CD14-positive monocyte (primary cell): ENCODE measurements around the gene NDUFAF8. TPM values are rescaled to one million over a fixed set of nuclear protein-coding genes. Genes with fewer than 3 reads are reported as not detected.

Experiments
- DNase-seq, 3 donors: peaks; one replicate each; pipeline ENCODE4 v3.0.0-alpha.2; 2011 to 2022
- H2AFZ ChIP-seq: 2 replicates; pipeline ENCODE4 v1.6.0; 2012; ENCODE audit warnings: mild to moderate bottlenecking, low read depth, low read length, inconsistent platforms; ENCODE audit not compliant: insufficient read depth, poor library complexity, severe bottlenecking
- H3K27ac ChIP-seq, 2 donors: 1 replicate in 1 of 2; 2 replicates in 1 of 2; pipeline ENCODE4 v1.5.1; 2012 to 2013; ENCODE audit warnings: low read length in 2 of 2, control low read depth in 1 of 2, inconsistent platforms in 1 of 2, low read depth in 1 of 2, mild to moderate bottlenecking in 1 of 2
- H3K27me3 ChIP-seq, 2 donors: one replicate each; pipeline versions ENCODE4 v1.6.0 to v1.6.1; 2011 to 2013; ENCODE audit warnings: low read length in 2 of 2; ENCODE audit not compliant: control insufficient read depth in 2 of 2, insufficient read depth in 2 of 2
- H3K36me3 ChIP-seq, 2 donors: replicated peaks in 1 of 2; 1 replicate in 1 of 2; 2 replicates in 1 of 2; pipeline versions ENCODE4 v1.5.1 to v1.6.1; 2012 to 2013; ENCODE audit warnings: low read length in 2 of 2, control low read depth in 1 of 2, inconsistent platforms in 1 of 2, mild to moderate bottlenecking in 1 of 2; ENCODE audit not compliant: insufficient read depth in 2 of 2, control insufficient read depth in 1 of 2
- H3K4me1 ChIP-seq, 2 donors: 1 replicate in 1 of 2; 2 replicates in 1 of 2; pipeline versions ENCODE4 v1.5.1 to v1.6.1; 2012 to 2013; ENCODE audit warnings: low read length in 2 of 2, control low read depth in 1 of 2, inconsistent platforms in 1 of 2, mild to moderate bottlenecking in 1 of 2, moderate library complexity in 1 of 2; ENCODE audit not compliant: insufficient read depth in 2 of 2, control insufficient read depth in 1 of 2
- H3K4me2 ChIP-seq: replicated peaks from 2 replicates; pipeline ENCODE3; 2012; ENCODE audit warnings: low read length, moderate library complexity, mild to moderate bottlenecking; ENCODE audit not compliant: poor library complexity, severe bottlenecking; ENCODE audit errors: extremely low read depth
- H3K4me3 ChIP-seq, 3 experiments: fragments of 200-600 bp in 1 of 3; sonication (generic) in 1 of 3; replicated peaks in 1 of 3; 1 replicate in 2 of 3; 2 replicates in 1 of 3; pipeline ENCODE4 v1.5.1; 2011 to 2013; ENCODE audit warnings: low read length in 3 of 3, mild to moderate bottlenecking in 3 of 3, control low read depth in 2 of 3, low read depth in 2 of 3, inconsistent platforms in 1 of 3, moderate library complexity in 1 of 3
- H3K79me2 ChIP-seq: 2 replicates; pipeline ENCODE4 v1.6.0; 2012; ENCODE audit warnings: mild to moderate bottlenecking, control low read depth, inconsistent platforms, low read length, moderate library complexity; ENCODE audit not compliant: insufficient read depth
- H3K9ac ChIP-seq: 2 replicates; pipeline ENCODE4 v1.6.0; 2017; ENCODE audit warnings: low read length, mild to moderate bottlenecking; ENCODE audit not compliant: insufficient read depth, poor library complexity, severe bottlenecking
- H3K9me3 ChIP-seq, 2 donors: replicated peaks in 1 of 2; 1 replicate in 1 of 2; 2 replicates in 1 of 2; pipeline versions ENCODE4 v1.5.1 to v1.6.1; 2012 to 2013; ENCODE audit warnings: low read length in 2 of 2, control low read depth in 1 of 2; ENCODE audit not compliant: control insufficient read depth in 1 of 2, insufficient read depth in 1 of 2
- H4K20me1 ChIP-seq: 2 replicates; pipeline ENCODE4 v1.6.0; 2012; ENCODE audit warnings: mild to moderate bottlenecking, low read length, control low read depth, moderate library complexity; ENCODE audit not compliant: insufficient read depth
- H3K27ac Mint-ChIP-seq, 7 donors: one replicate each; pipeline ENCODE4 v1.8.0; 2020; ENCODE audit warnings: mild to moderate bottlenecking in 7 of 7, mixed read lengths in 7 of 7, moderate library complexity in 6 of 7, inconsistent platforms in 2 of 7
- H3K27me3 Mint-ChIP-seq, 3 donors: one replicate each; pipeline ENCODE4 v1.8.0; 2021 to 2022; ENCODE audit warnings: low read depth in 3 of 3, mild to moderate bottlenecking in 3 of 3, mixed read lengths in 3 of 3, moderate library complexity in 3 of 3, inconsistent platforms in 1 of 3
- H3K36me3 Mint-ChIP-seq, 2 donors: one replicate each; pipeline ENCODE4 v1.8.0; 2020; ENCODE audit warnings: mixed read lengths in 2 of 2, inconsistent platforms in 1 of 2, mild to moderate bottlenecking in 1 of 2
- H3K4me1 Mint-ChIP-seq: one replicate; pipeline ENCODE4 v1.8.0; 2020; ENCODE audit warnings: mild to moderate bottlenecking, mixed read lengths
- H3K4me3 Mint-ChIP-seq, 2 donors: one replicate each; pipeline ENCODE4 v1.8.0; 2020; ENCODE audit warnings: mild to moderate bottlenecking in 2 of 2, mixed read lengths in 2 of 2, moderate library complexity in 1 of 2
- H3K9me3 Mint-ChIP-seq, 7 donors: one replicate each; pipeline ENCODE4 v1.8.0; 2020 to 2022; ENCODE audit warnings: mixed read lengths in 7 of 7, mild to moderate bottlenecking in 6 of 7, moderate library complexity in 6 of 7, inconsistent platforms in 2 of 7
- CTCF ChIP-seq: fragments of 200-600 bp; IDR thresholded peaks from one replicate; pipeline ENCODE4 v1.8.0; 2022; ENCODE audit warnings: antibody characterized with exemption, mild to moderate bottlenecking
- WGBS: methylation state at CpG from one replicate; pipeline ENCODE4 v1.1.5; 2013; ENCODE audit warnings: missing lambda C conversion rate; ENCODE audit not compliant: insufficient coverage; 5-methylcytosine and 5-hydroxymethylcytosine counted together
- intact Hi-C, 2 donors: fragments of 100-400 bp; cut with micrococcal nuclease; formaldehyde crosslinking; loops; one replicate each; pipeline versions ENCODE4 v1.15.0 to v1.15.1; 2023
- polyA plus RNA-seq, 3 donors: library from polyadenylated mRNA; depleted of rRNA in 1 of 3; unstranded in 2 of 3; stranded (reverse) in 1 of 3; fragments of 300-500 nt in 2 of 3; fragments of >200 nt in 1 of 3; fragmentation: Illumina TruSeq in 2 of 3; gene quantifications; 1 replicate in 2 of 3; 2 replicates in 1 of 3; pipeline ENCODE4 v1.2.3, GENCODE V29; 2012 to 2021

NDUFAF8 gene
- polyA plus RNA-seq, 3 donors: 27.0 to 61.3 (median 41.0) TPM

GRCh38 chr17:81189670-81190530 is 49.2 kb upstream of the NDUFAF8 start:
- Histone ChIP-seq H3K79me2 (no peaks in the 10 kb centered on the region), H3K4me2 (no peak overlapping the region), H3K9ac (no peak overlapping the region), H3K9me3 (no peaks in the 10 kb centered on the region), H3K4me1 (no peaks in the 10 kb centered on the region), H4K20me1 (no peaks in the 10 kb centered on the region), H2AFZ (no peak overlapping the region), H3K27ac (no peak overlapping the region), H3K4me3 (no peak overlapping the region), H3K36me3 (peaks cover 0 to 3% of the 10 kb centered on the region in 2 donors), H3K27me3 (peaks cover 0 to 4% of the 10 kb centered on the region in 2 donors)
- peaks cover 2 to 21% of the 10 kb centered on the region in 2 donors for H3K36me3 Mint-ChIP-seq
- DNase-seq: peak; percentile 18 to 30 (median 25)
- H3K27me3 Mint-ChIP-seq: peaks cover 3 to 9% (median 4%) of the 10 kb centered on the region in 3 donors
- no peak overlapping the region for H3K4me3 Mint-ChIP-seq
- WGBS: 93% methylated on average over 23 of the region's 27 CpGs
- TF ChIP-seq CTCF: peak; percentile 16
- H3K27ac Mint-ChIP-seq: no peak overlapping the region
- H3K9me3 Mint-ChIP-seq: no peaks in the 10 kb centered on the region
- peaks cover 2% of the 10 kb centered on the region for H3K4me1 Mint-ChIP-seq
- intact Hi-C loops: loop anchor here in 1 of 2 donors (5.0 kb wide), 1 partner anchor 48 kb away; no protein-coding TSS in a partner anchor

- H2AFZ ChIP-seq: no peak overlapping the region
- peaks cover 0 to 3% (median 0%) of the 10 kb centered on the region in 3 donors for H3K27me3 Mint-ChIP-seq
- H3K27ac ChIP-seq: no peak overlapping the region
- H3K79me2 ChIP-seq: no peaks in the 10 kb centered on the region
- H3K4me3 ChIP-seq: no peak overlapping the region
- H3K9me3 Mint-ChIP-seq: no peaks in the 10 kb centered on the region
- TF ChIP-seq CTCF: no peak
- H4K20me1 ChIP-seq: no peaks in the 10 kb centered on the region
- no peak overlapping the region for H3K4me2 ChIP-seq
- intact Hi-C loops: no loop called here
- H3K9ac ChIP-seq: no peak overlapping the region
- 97% methylated on average over 28 of the region's 28 CpGs for WGBS
- H3K27ac Mint-ChIP-seq: no peak overlapping the region
- H3K9me3 ChIP-seq: no peaks in the 10 kb centered on the region
- peaks cover 2 to 21% of the 10 kb centered on the region in 2 donors for H3K36me3 Mint-ChIP-seq
- no peaks in the 10 kb centered on the region for H3K4me1 ChIP-seq
- peaks cover 0 to under 1% of the 10 kb centered on the region in 2 donors for H3K27me3 ChIP-seq
- no peak for DNase-seq
- no peaks in the 10 kb centered on the region for H3K4me1 Mint-ChIP-seq
- no peak overlapping the region for H3K4me3 Mint-ChIP-seq
- H3K36me3 ChIP-seq: peaks cover 0 to 3% of the 10 kb centered on the region in 2 donors
These were observed 48.5 kb upstream of the NDUFAF8 start for GRCh38 chr17:81190591-81190990.
